Smooth muscle cell of trachea (primary cell): ENCODE results near the gene LSM2. TPM values are rescaled to one million over a fixed set of nuclear protein-coding genes. Genes with fewer than 3 reads are reported as not detected.

ENCODE experiments used
- total RNA-seq: library from RNA; depleted of rRNA; stranded (reverse); fragments of >200 nt; gene quantifications from 2 replicates; pipeline ENCODE4 v1.2.1, GENCODE V29; 2014

The LSM2 gene
- total RNA-seq: 19.4 and 39.1 TPM in 2 replicates

DNA sequence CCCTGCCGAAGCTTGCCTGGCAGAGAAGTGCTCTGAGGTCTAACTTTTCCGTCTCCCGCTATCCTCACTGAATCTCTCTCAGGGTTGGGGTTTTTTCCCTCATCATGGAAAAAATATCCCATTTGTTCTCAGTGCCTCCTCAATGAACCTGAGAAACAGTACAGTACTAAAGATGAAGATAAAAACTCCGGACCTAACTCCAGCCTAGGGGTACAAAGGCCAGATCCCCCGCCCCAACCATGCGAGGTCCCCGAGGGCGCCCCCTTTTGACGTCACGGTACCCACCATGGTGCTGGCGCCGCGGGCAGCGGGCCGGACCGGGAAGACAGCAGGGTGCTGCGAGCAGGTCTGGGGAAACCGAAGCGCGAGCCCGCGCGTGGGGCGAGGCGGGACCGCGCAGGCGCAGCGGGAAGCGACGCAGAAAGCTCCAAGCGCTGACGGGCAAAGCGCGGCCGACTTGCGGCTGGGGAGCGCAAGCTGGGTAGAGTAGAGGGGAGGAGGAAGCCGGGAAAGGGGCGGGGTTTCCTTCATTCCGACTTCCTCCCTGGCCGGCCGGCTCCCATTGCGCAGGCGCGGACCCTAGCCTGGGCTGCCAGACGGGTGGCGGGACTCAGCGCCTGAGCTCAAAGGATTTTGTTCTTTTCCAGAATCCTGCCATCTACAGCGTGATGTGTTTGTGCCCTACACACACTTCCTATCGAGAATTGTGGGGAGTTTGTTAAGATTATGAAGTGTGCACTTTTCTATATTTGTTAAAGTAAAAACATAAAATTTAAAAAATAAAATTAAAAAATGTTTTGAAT is at the start of gene LSM2:
TSS of gene LSM2 (minus strand) at position 497 of the 803 bp plus-strand sequence. CDS start at position 288, 209 bp downstream.

DNA sequence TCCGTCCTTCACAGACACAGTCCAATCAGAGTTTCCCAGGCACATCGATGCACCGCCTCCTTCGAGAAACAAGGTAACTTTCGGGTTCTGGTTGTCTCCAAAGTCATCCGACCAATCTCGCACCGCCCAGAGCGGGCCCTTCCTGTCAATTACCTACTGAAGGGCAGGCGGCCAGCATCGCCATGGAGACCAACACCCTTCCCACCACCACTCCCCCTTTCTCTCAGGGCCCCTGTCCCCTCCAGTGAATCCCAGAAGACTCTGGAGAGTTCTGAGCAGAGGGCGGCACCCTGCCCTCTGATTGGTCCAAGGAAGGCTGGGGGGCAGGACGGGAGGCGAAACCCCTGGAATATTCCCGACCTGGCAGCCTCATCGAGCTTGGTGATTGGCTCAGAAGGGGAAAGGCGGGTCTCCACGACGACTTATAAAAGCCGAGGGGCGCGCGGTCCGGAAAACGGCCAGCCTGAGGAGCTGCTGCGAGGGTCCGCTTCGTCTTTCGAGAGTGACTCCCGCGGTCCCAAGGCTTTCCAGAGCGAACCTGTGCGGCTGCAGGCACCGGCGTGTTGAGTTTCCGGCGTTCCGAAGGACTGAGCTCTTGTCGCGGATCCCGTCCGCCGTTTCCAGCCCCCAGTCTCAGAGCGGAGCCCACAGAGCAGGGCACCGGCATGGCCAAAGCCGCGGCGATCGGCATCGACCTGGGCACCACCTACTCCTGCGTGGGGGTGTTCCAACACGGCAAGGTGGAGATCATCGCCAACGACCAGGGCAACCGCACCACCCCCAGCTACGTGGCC is 20.7 kb upstream of the LSM2 start, which contains the start of gene HSPA1B:
TSS of gene HSPA1B (plus strand) at position 453 of the 794 bp plus-strand sequence. CDS start at position 666, 213 bp downstream.

DNA sequence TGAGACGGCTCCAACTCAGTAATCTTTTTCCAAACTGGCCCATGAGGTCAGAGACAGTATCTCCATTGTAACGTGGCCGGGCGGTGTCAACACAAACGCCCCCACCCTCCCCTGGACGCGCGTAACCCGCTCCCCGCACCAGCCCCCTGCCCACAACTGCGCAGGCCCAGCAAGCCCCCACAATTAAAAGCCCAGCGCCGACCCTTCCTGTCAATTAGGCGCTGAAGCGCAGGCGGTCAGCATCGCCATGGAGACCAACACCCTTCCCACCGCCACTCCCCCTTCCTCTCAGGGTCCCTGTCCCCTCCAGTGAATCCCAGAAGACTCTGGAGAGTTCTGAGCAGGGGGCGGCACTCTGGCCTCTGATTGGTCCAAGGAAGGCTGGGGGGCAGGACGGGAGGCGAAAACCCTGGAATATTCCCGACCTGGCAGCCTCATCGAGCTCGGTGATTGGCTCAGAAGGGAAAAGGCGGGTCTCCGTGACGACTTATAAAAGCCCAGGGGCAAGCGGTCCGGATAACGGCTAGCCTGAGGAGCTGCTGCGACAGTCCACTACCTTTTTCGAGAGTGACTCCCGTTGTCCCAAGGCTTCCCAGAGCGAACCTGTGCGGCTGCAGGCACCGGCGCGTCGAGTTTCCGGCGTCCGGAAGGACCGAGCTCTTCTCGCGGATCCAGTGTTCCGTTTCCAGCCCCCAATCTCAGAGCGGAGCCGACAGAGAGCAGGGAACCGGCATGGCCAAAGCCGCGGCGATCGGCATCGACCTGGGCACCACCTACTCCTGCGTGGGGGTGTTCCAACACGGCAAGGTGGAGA is 8.5 kb upstream of the LSM2 start, which contains the start of the genes HSPA1A and HSPA1L:
TSS of gene HSPA1A (plus strand) at position 519 of the 814 bp plus-strand sequence. CDS start at position 733, 214 bp downstream.
TSS of gene HSPA1L (minus strand) at position 259 of the 814 bp plus-strand sequence. CDS start 3,311 bp downstream, outside the sequence.

GRCh38 chr6:31795616-31796298 is 11.0 kb downstream of the LSM2 start, which contains the start of gene VARS1:
Gene VARS1 (minus strand): TSS chr6:31795752. CDS start chr6:31795217, 535 bp downstream.

DNA sequence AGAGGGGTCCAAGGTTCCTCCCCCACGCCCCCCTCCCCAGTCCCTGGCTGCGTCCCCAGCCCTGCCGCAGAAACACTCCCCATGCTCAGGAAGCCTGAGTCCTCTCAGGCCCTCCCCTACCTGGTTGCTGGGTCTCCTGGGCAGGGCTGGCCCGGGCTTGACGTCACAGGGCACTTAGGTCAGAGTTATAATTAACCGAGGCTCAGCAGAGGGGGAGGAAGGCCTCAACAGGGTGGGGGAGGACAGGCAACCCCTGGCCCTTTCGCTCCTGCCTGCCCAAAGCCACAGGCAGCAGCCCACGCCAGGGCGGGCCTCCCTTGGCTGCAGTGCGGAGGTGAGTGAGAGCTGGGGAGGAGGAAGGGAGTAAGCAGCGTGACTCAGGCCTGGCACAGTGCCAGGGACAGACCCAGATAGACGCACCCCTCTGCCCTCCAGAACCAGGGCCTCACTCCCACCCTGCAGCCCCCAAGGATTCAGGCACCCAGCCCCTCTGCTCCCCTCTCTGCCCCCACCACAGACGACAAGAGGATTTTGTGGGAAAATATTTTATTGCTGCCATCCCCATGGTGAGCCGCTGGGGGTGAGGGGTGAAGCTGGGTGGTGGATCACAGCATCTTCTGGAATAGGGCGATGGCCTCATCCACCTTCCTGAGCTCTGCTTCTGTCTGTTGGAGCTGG is 29.6 kb downstream of the LSM2 start, which contains the start of gene VWA7:
TSS of gene VWA7 (minus strand) at position 340 of the 678 bp plus-strand sequence. CDS start 549 bp downstream, outside the sequence.

GRCh38 chr6:31762356-31762755 is 44.4 kb downstream of the LSM2 start, which contains the start of gene SAPCD1:
Gene SAPCD1 (plus strand): TSS chr6:31762656. CDS start chr6:31763055, 399 bp downstream.

Other genes starting within 250 kb of the LSM2 start
- gene LTA, start 234.7 kb downstream of the LSM2 start, total RNA-seq: not detected in 2 replicates
- not detected in 2 replicates for gene TNF, start 231.4 kb downstream of the LSM2 start, total RNA-seq
- gene LTB, start 224.5 kb downstream of the LSM2 start, total RNA-seq: not detected in 2 replicates
- gene LST1, start 220.7 kb downstream of the LSM2 start, total RNA-seq: not detected in 2 replicates
- gene NCR3, start 214.0 kb downstream of the LSM2 start, total RNA-seq: not detected in 2 replicates
- gene AIF1, start 191.7 kb downstream of the LSM2 start, total RNA-seq: not detected in 2 replicates
- 46.6 and 50.6 TPM in 2 replicates for gene PRRC2A, start 186.3 kb downstream of the LSM2 start, total RNA-seq
- gene BAG6, start 154.3 kb downstream of the LSM2 start, total RNA-seq: 171 and 206 TPM in 2 replicates
- gene APOM, start 151.1 kb downstream of the LSM2 start, total RNA-seq: 1.0 and 1.3 TPM in 2 replicates
- gene C6orf47, start 146.2 kb downstream of the LSM2 start, total RNA-seq: 21.7 and 24.8 TPM in 2 replicates
- gene GPANK1, start 142.0 kb downstream of the LSM2 start, total RNA-seq: 13.2 and 20.9 TPM in 2 replicates
- 112 and 124 TPM in 2 replicates for gene CSNK2B, start 140.9 kb downstream of the LSM2 start, total RNA-seq
- gene LY6G5B, start 137.0 kb downstream of the LSM2 start, total RNA-seq: 3.2 and 3.8 TPM in 2 replicates
- gene LY6G5C, start 125.9 kb downstream of the LSM2 start, total RNA-seq: 0.66 and 0.73 TPM in 2 replicates
- gene ABHD16A, start 103.6 kb downstream of the LSM2 start, total RNA-seq: 47.6 and 58.2 TPM in 2 replicates
- not detected in 2 replicates for gene LY6G6F, start 100.1 kb downstream of the LSM2 start, total RNA-seq
- gene LY6G6D, start 91.6 kb downstream of the LSM2 start, total RNA-seq: not detected in 2 replicates
- gene LY6G6C, start 85.2 kb downstream of the LSM2 start, total RNA-seq: not detected in 2 replicates
- not detected in 2 replicates for gene MPIG6B, start 83.6 kb downstream of the LSM2 start, total RNA-seq
- gene DDAH2, start 77.7 kb downstream of the LSM2 start, total RNA-seq: 93.8 and 161 TPM in 2 replicates
- 662 and 1,073 TPM in 2 replicates for gene CLIC1, start 70.4 kb downstream of the LSM2 start, total RNA-seq
- 5.8 and 15.9 TPM in 2 replicates for gene MSH5, start 67.0 kb downstream of the LSM2 start, total RNA-seq
- 1.3 and 1.9 TPM in 2 replicates for gene SAPCD1, start 44.3 kb downstream of the LSM2 start, total RNA-seq
- gene VWA7, start 29.6 kb downstream of the LSM2 start, total RNA-seq: 0.50 and 1.2 TPM in 2 replicates
- gene VARS1, start 11.2 kb downstream of the LSM2 start, total RNA-seq: 60.0 and 75.2 TPM in 2 replicates
- 1.5 TPM in 2 replicates for gene HSPA1L, start 8.3 kb upstream of the LSM2 start, total RNA-seq
- gene HSPA1A, start 8.6 kb upstream of the LSM2 start, total RNA-seq: 98.0 and 168 TPM in 2 replicates
- 140 and 202 TPM in 2 replicates for gene HSPA1B, start 20.8 kb upstream of the LSM2 start, total RNA-seq
- gene NEU1, start 55.9 kb upstream of the LSM2 start, total RNA-seq: 80.6 and 120 TPM in 2 replicates
- gene SLC44A4, start 72.0 kb upstream of the LSM2 start, total RNA-seq: 0.17 TPM in 1 of 2 replicates, not detected in the other
- gene EHMT2, start 90.7 kb upstream of the LSM2 start, total RNA-seq: 62.0 and 93.5 TPM in 2 replicates
- 3.8 and 9.8 TPM in 2 replicates for gene ZBTB12, start 95.1 kb upstream of the LSM2 start, total RNA-seq
- gene C2, start 120.8 kb upstream of the LSM2 start, total RNA-seq: 2.8 and 13.1 TPM in 2 replicates
- 24.1 and 45.0 TPM in 2 replicates for gene CFB, start 139.1 kb upstream of the LSM2 start, total RNA-seq
- gene NELFE, start 152.0 kb upstream of the LSM2 start, total RNA-seq: 108 and 168 TPM in 2 replicates
- gene SKIC2, start 152.2 kb upstream of the LSM2 start, total RNA-seq: 57.7 and 89.3 TPM in 2 replicates
- 12.8 and 15.1 TPM in 2 replicates for gene DXO, start 165.2 kb upstream of the LSM2 start, total RNA-seq
- 4.1 and 11.6 TPM in 2 replicates for gene C4A, start 175.1 kb upstream of the LSM2 start, total RNA-seq
- 6.4 and 6.8 TPM in 2 replicates for gene C4B, start 207.8 kb upstream of the LSM2 start, total RNA-seq
- gene CYP21A2, start 231.4 kb upstream of the LSM2 start, total RNA-seq: 0.17 and 0.44 TPM in 2 replicates